ENCODE measurements around the gene KANSL2.
"Not testable (repeated sequence)": the region's sequence is repeated elsewhere in the genome, so short reads cannot be mapped to it uniquely, and the experiment has no call there.

Gene KANSL2

GRCh38 chr12:48681710-48682532 is at the start of gene KANSL2:
Gene KANSL2, minus strand, starts transcription at chr12:48682238. Its CDS starts 606 bp downstream, at chr12:48681632.
- DNase-seq, result peak; percentile 96
- Mint-ChIP-seq H3K4me3 (peak within 1 kb of the TSS; percentile 99), H3K27ac (peak within 1 kb of the TSS; percentile 93), H3K27me3 (no peaks in the 10 kb centered on the region), H3K36me3 (ENCODE audit: low read depth) (peaks cover 46% of the 10 kb centered on the region), H3K9me3 (no peaks in the 10 kb centered on the region), H3K4me1 (peaks cover 48% of the 10 kb centered on the region)
- ATAC-seq, result peak; percentile 100

GRCh38 chr12:48728807-48729206 is 46.8 kb upstream of the KANSL2 start:
- no peak for DNase-seq

GRCh38 chr12:48720737-48721136 is 38.7 kb upstream of the KANSL2 start:
- not testable (repeated sequence) for H3K27me3 Mint-ChIP-seq, H3K4me3 Mint-ChIP-seq, ATAC-seq, DNase-seq, H3K27ac Mint-ChIP-seq
- H3K4me1 Mint-ChIP-seq, result peaks cover 21% of the 10 kb centered on the region
- H3K9me3 Mint-ChIP-seq, result peaks cover 18% of the 10 kb centered on the region
- peaks cover 22% of the 10 kb centered on the region for H3K36me3 Mint-ChIP-seq (ENCODE audit: low read depth)

More at GRCh38 chr12:48728807-48729206, 46.8 kb upstream of the KANSL2 start:
- ATAC-seq, result no peak
- no peaks in the 10 kb centered on the region for H3K4me1 Mint-ChIP-seq
- peaks cover 3% of the 10 kb centered on the region for H3K27me3 Mint-ChIP-seq
- no peak overlapping the region for H3K27ac Mint-ChIP-seq
- H3K36me3 Mint-ChIP-seq (ENCODE audit: low read depth), result no peaks in the 10 kb centered on the region
- no peaks in the 10 kb centered on the region for H3K9me3 Mint-ChIP-seq
- no peak overlapping the region for H3K4me3 Mint-ChIP-seq

- H3K27ac Mint-ChIP-seq, DNase-seq, H3K4me3 Mint-ChIP-seq, H3K27me3 Mint-ChIP-seq, ATAC-seq: not testable (repeated sequence)
- H3K9me3 Mint-ChIP-seq, result peaks cover 18% of the 10 kb centered on the region
- H3K4me1 Mint-ChIP-seq, result peaks cover 24% of the 10 kb centered on the region
- peaks cover 26% of the 10 kb centered on the region for H3K36me3 Mint-ChIP-seq (ENCODE audit: low read depth)
Observed at GRCh38 chr12:48720171-48720570, 38.1 kb upstream of the KANSL2 start.

- peaks cover 18% of the 10 kb centered on the region for H3K9me3 Mint-ChIP-seq
- H3K4me1 Mint-ChIP-seq, result peaks cover 36% of the 10 kb centered on the region
- peaks cover 36% of the 10 kb centered on the region for H3K36me3 Mint-ChIP-seq (ENCODE audit: low read depth)
- ATAC-seq, H3K27ac Mint-ChIP-seq, DNase-seq, H3K4me3 Mint-ChIP-seq, H3K27me3 Mint-ChIP-seq: not testable (repeated sequence)
Observed at GRCh38 chr12:48719002-48719401, 37.0 kb upstream of the KANSL2 start.

GRCh38 chr12:48717252-48717695 is 35.2 kb upstream of the KANSL2 start:
- ATAC-seq (no peak), DNase-seq (no peak)
- peak overlapping the region; percentile 96 for H3K4me3 Mint-ChIP-seq
- H3K4me1 Mint-ChIP-seq, result peaks cover 48% of the 10 kb centered on the region
- H3K9me3 Mint-ChIP-seq, result peaks cover 18% of the 10 kb centered on the region
- peak overlapping the region; percentile 98 for H3K27ac Mint-ChIP-seq
- peaks cover 48% of the 10 kb centered on the region for H3K36me3 Mint-ChIP-seq (ENCODE audit: low read depth)
- H3K27me3 Mint-ChIP-seq, result no peaks in the 10 kb centered on the region

GRCh38 chr12:48716493-48717251 is 34.6 kb upstream of the KANSL2 start, which contains the start of gene CCNT1:
Gene CCNT1, minus strand, starts transcription at chr12:48716707. Its CDS starts 32 bp downstream, at chr12:48716675.
- Mint-ChIP-seq H3K27ac (peak within 1 kb of the TSS; percentile 98), H3K27me3 (no peaks in the 10 kb centered on the region), H3K36me3 (ENCODE audit: low read depth) (peaks cover 53% of the 10 kb centered on the region), H3K4me3 (peak within 1 kb of the TSS; percentile 96), H3K9me3 (peaks cover 18% of the 10 kb centered on the region), H3K4me1 (peaks cover 48% of the 10 kb centered on the region)
- peak; percentile 99 for ATAC-seq
- DNase-seq, result peak; percentile 99

- ATAC-seq, result peak; percentile 21
- Mint-ChIP-seq H3K27ac (peak overlapping the region; percentile 98), H3K9me3 (peaks cover 16% of the 10 kb centered on the region), H3K4me1 (peaks cover 52% of the 10 kb centered on the region), H3K36me3 (ENCODE audit: low read depth) (peaks cover 57% of the 10 kb centered on the region), H3K4me3 (peak overlapping the region; percentile 96), H3K27me3 (no peaks in the 10 kb centered on the region)
- no peak for DNase-seq
Observed at GRCh38 chr12:48716168-48716492, 34.1 kb upstream of the KANSL2 start.

- Mint-ChIP-seq H3K27me3 (no peaks in the 10 kb centered on the region), H3K4me1 (peaks cover 64% of the 10 kb centered on the region), H3K4me3 (no peak overlapping the region), H3K9me3 (no peaks in the 10 kb centered on the region), H3K36me3 (ENCODE audit: low read depth) (peaks cover 56% of the 10 kb centered on the region), H3K27ac (no peak overlapping the region)
- ATAC-seq (no peak), DNase-seq (no peak)
Observed at GRCh38 chr12:48712209-48712608, 30.2 kb upstream of the KANSL2 start.

GRCh38 chr12:48698822-48699221 is 16.8 kb upstream of the KANSL2 start:
- not testable (repeated sequence) for H3K27me3 Mint-ChIP-seq, H3K4me1 Mint-ChIP-seq, DNase-seq, H3K27ac Mint-ChIP-seq, H3K4me3 Mint-ChIP-seq, ATAC-seq, H3K9me3 Mint-ChIP-seq
- peaks cover 53% of the 10 kb centered on the region for H3K36me3 Mint-ChIP-seq (ENCODE audit: low read depth)

- Mint-ChIP-seq H3K36me3 (ENCODE audit: low read depth) (peaks cover 62% of the 10 kb centered on the region), H3K27me3 (no peaks in the 10 kb centered on the region), H3K4me1 (peaks cover 9% of the 10 kb centered on the region), H3K27ac (no peak overlapping the region), H3K4me3 (no peak overlapping the region), H3K9me3 (no peaks in the 10 kb centered on the region)
- ATAC-seq (no peak), DNase-seq (no peak)
Observed at GRCh38 chr12:48696626-48697025, 14.6 kb upstream of the KANSL2 start.

GRCh38 chr12:48695859-48696258 is 13.8 kb upstream of the KANSL2 start:
- Mint-ChIP-seq H3K27me3 (no peaks in the 10 kb centered on the region), H3K4me1 (peaks cover 7% of the 10 kb centered on the region), H3K36me3 (ENCODE audit: low read depth) (peaks cover 67% of the 10 kb centered on the region), H3K9me3 (no peaks in the 10 kb centered on the region), H3K27ac (no peak overlapping the region), H3K4me3 (no peak overlapping the region)
- DNase-seq (no peak), ATAC-seq (no peak)

- Mint-ChIP-seq H3K9me3 (no peaks in the 10 kb centered on the region), H3K27me3 (no peaks in the 10 kb centered on the region), H3K4me1 (no peaks in the 10 kb centered on the region), H3K4me3 (no peak overlapping the region), H3K27ac (no peak overlapping the region), H3K36me3 (ENCODE audit: low read depth) (peaks cover 64% of the 10 kb centered on the region)
- no peak for ATAC-seq
- DNase-seq, result no peak
Observed at GRCh38 chr12:48694038-48694437, 12.0 kb upstream of the KANSL2 start.

- ATAC-seq (no peak), DNase-seq (no peak)
- Mint-ChIP-seq H3K4me1 (peaks cover 2% of the 10 kb centered on the region), H3K36me3 (ENCODE audit: low read depth) (peaks cover 67% of the 10 kb centered on the region), H3K27ac (no peak overlapping the region), H3K27me3 (no peaks in the 10 kb centered on the region), H3K9me3 (no peaks in the 10 kb centered on the region), H3K4me3 (no peak overlapping the region)
Observed at GRCh38 chr12:48693572-48693971, 11.5 kb upstream of the KANSL2 start.

Data from activated naive CD8-positive, alpha-beta T cell treated with anti-CD3 and anti-CD28 coated beads, Interleukin-2, amount 50 U/mL, for 24 hours (primary cell).